HepG2 (cell line): ENCODE measurements around the gene EZH1. TPM values are rescaled to one million over a fixed set of nuclear protein-coding genes. Genes with fewer than 3 reads are reported as not detected.

Experiments
- CENPX ChIP-seq: sonication (generic); formaldehyde crosslinking; IDR thresholded peaks from 2 replicates; pipeline ENCODE4 v1.9.0; 2021; ENCODE audit warnings: mild to moderate bottlenecking, missing genetic modification reagents, moderate library complexity
- DMAP1 ChIP-seq: IDR thresholded peaks from 2 replicates; pipeline ENCODE4 v1.6.1; 2016
- FOXK1 ChIP-seq: sonication (generic); formaldehyde crosslinking; IDR thresholded peaks from 2 replicates; pipeline ENCODE4 v1.4.0; 2020; ENCODE audit warnings: low read depth, missing genetic modification reagents, borderline replicate concordance
- KMT2B ChIP-seq: IDR thresholded peaks from 2 replicates; pipeline ENCODE4 v1.6.1; 2016; ENCODE audit warnings: missing genetic modification reagents, missing compliant biosample characterization
- LRRFIP1 ChIP-seq: sonication (generic); formaldehyde crosslinking; conservative IDR thresholded peaks from 2 replicates; pipeline ENCODE4 v1.4.0; 2020; ENCODE audit warnings: missing genetic modification reagents
- MXD4 ChIP-seq: IDR thresholded peaks from 2 replicates; pipeline ENCODE4 v1.6.1; 2016; ENCODE audit warnings: mild to moderate bottlenecking, missing biosample characterization, missing genetic modification reagents
- PREB ChIP-seq: sonication (generic); formaldehyde crosslinking; IDR thresholded peaks from 2 replicates; pipeline ENCODE4 v1.4.0; 2020; ENCODE audit warnings: missing genetic modification reagents
- RNF2 ChIP-seq: fragments of 450-650 bp; conservative IDR thresholded peaks from 2 replicates; pipeline ENCODE4 v1.6.1; 2016; ENCODE audit warnings: low read depth
- SMC3 ChIP-seq: IDR thresholded peaks from 2 replicates; pipeline ENCODE4 v1.6.1; 2011; ENCODE audit warnings: low read length, improper control_type of control experiment
- ZNF136 ChIP-seq: sonication (generic); formaldehyde crosslinking; IDR thresholded peaks from 2 replicates; pipeline ENCODE4 v1.8.1; 2022; ENCODE audit warnings: low read depth, mild to moderate bottlenecking, moderate library complexity, missing genetic modification reagents
- ZNF160 ChIP-seq: sonication (generic); formaldehyde crosslinking; IDR thresholded peaks from 2 replicates; pipeline ENCODE4 v1.8.0; 2022; ENCODE audit warnings: mild to moderate bottlenecking, inconsistent platforms, missing genetic modification reagents
- ZNF253 ChIP-seq: sonication (generic); formaldehyde crosslinking; IDR thresholded peaks from 2 replicates; pipeline ENCODE4 v1.8.0; 2022; ENCODE audit warnings: mild to moderate bottlenecking, missing genetic modification reagents, borderline replicate concordance
- ZNF33B ChIP-seq: sonication (generic); formaldehyde crosslinking; IDR thresholded peaks from 2 replicates; pipeline ENCODE4 v1.5.1; 2020; ENCODE audit warnings: mild to moderate bottlenecking, missing genetic modification reagents
- ZNF383 ChIP-seq: sonication (generic); formaldehyde crosslinking; IDR thresholded peaks from 2 replicates; pipeline ENCODE4 v1.4.0; 2020; ENCODE audit warnings: missing genetic modification reagents, mild to moderate bottlenecking, borderline replicate concordance
- ZNF577 ChIP-seq: sonication (generic); formaldehyde crosslinking; IDR thresholded peaks from 2 replicates; pipeline ENCODE4 v1.4.0; 2020; ENCODE audit warnings: mild to moderate bottlenecking, low read depth, missing genetic modification reagents, borderline replicate concordance
- ZNF619 ChIP-seq: sonication (generic); formaldehyde crosslinking; IDR thresholded peaks from 2 replicates; pipeline ENCODE4 v1.4.0; 2020; ENCODE audit warnings: mild to moderate bottlenecking, missing genetic modification reagents
- ZNF775 ChIP-seq: sonication (generic); formaldehyde crosslinking; IDR thresholded peaks from 2 replicates; pipeline ENCODE4 v1.4.0; 2020; ENCODE audit warnings: missing genetic modification reagents, mild to moderate bottlenecking, moderate library complexity, borderline replicate concordance
- ZNF891 ChIP-seq: sonication (generic); formaldehyde crosslinking; IDR thresholded peaks from 2 replicates; pipeline ENCODE4 v1.5.0; 2020; ENCODE audit warnings: mild to moderate bottlenecking, missing genetic modification reagents
- ZSCAN21 ChIP-seq: sonication (generic); formaldehyde crosslinking; IDR thresholded peaks from 2 replicates; pipeline ENCODE4 v1.8.0; 2022; ENCODE audit warnings: mild to moderate bottlenecking, missing genetic modification reagents, moderate library complexity, borderline replicate concordance
- ZSCAN25 ChIP-seq: sonication (generic); formaldehyde crosslinking; IDR thresholded peaks from 2 replicates; pipeline ENCODE4 v1.8.0; 2022; ENCODE audit warnings: mild to moderate bottlenecking, missing genetic modification reagents
- ZZZ3 ChIP-seq: sonication (generic); formaldehyde crosslinking; IDR thresholded peaks from 2 replicates; pipeline ENCODE4 v1.4.0; 2020; ENCODE audit warnings: missing genetic modification reagents, mild to moderate bottlenecking, borderline replicate concordance
- polyA plus RNA-seq, 8 experiments: library from polyadenylated mRNA; depleted of rRNA in 3 of 8; stranded (reverse) in 7 of 8; unstranded in 1 of 8; fragments of >200 nt; fragmentation: Illumina TruSeq in 4 of 8; extraction: Trizol in 4 of 8; gene quantifications; 2 replicates each; pipeline versions ENCODE4 v1.2.1 to v1.2.3, GENCODE V29; 2011 to 2016; ENCODE audit warnings: low read depth in 4 of 8, missing spikeins in 1 of 8, mixed read lengths in 1 of 8; ENCODE audit not compliant: insufficient read depth in 1 of 8
- total RNA-seq, 5 experiments: library from RNA; depleted of rRNA; stranded (reverse); fragments of >200 nt; fragmentation: Illumina TruSeq; extraction: Trizol; gene quantifications; 2 replicates each; pipeline ENCODE4 v1.2.3, GENCODE V29; 2016; ENCODE audit warnings: low read depth in 1 of 5
- TF ChIP-seq, protein P1 (sequence below): sonication (generic); formaldehyde crosslinking; IDR thresholded peaks from 2 replicates; pipeline ENCODE4 v1.5.1; 2020; ENCODE audit warnings: mild to moderate bottlenecking, missing genetic modification reagents, moderate library complexity
- TF ChIP-seq, protein P2 (sequence below): sonication (generic); formaldehyde crosslinking; IDR thresholded peaks from 2 replicates; pipeline ENCODE4 v1.5.1; 2020; ENCODE audit warnings: mild to moderate bottlenecking, moderate library complexity, missing genetic modification reagents

Gene EZH1
- total and polyA plus RNA-seq, 2 of the 13 experiments (the other 11 are each of a cell fraction or from before 2014, with no cell fraction given), result 11.6 to 24.0 TPM

DNA sequence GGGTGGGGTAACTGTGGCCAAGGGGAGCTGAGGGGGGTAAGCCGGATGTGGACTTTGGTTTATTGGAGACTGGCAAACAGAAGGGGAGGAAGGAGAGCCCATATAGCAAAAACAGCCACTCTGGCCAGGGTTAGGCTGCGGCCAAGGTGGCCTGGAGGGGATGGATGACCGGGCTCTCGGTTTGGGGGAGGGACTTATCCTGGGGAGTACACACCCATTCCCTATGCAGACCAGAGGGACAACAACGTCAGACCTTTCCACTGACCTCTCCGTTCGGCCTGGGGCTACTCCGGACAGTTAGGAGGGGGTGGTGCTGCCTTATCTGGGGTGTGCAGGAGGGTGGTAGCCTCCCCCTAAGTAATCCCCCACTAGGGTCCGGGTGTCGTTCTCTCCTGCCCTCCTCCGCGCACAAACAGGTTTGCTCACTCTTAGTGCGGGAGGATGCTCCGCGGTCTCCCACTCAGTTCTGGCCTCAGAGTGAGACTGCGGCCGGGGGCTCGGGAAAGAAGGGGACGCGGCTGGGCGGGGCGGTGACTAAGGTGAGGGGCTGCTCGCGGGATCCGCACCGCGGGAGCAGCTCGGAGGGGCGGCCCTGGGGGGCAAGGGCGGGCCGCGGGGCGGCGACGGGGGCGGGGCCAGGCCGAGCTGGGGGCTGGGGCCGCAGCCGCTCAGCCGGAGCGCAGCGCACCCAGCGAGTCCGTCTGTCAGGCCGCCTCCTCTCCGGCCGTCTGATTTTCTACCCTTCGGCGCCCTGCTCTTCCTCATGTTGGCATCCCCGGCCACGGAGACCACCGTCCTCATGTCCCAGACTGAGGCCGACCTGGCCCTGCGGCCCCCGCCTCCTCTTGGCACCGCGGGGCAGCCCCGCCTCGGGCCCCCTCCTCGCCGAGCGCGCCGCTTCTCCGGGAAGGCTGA lies 35.4 kb upstream of the EZH1 start, which contains the start of gene WNK4 (continued):
- TF ChIP-seq LRRFIP1 (CRISPR knock-in tag) (no peak), MXD4 (CRISPR knock-in tag) (peak; percentile 20; the same call in 1 of the 2 replicates), ZZZ3 (CRISPR knock-in tag) (0 out of 2 replicates have a peak, but pooled peaks have one; percentile 63), ZNF891 (CRISPR knock-in tag) (peak; percentile 30), ZNF619 (CRISPR knock-in tag) (peak; percentile 33; the same call in 1 of the 2 replicates), CENPX (no peak), ZNF160 (CRISPR knock-in tag) (no peak), ZNF775 (peak; percentile 51; the same call in 1 of the 2 replicates), SMC3 (peak; percentile 14; the same call in 1 of the 2 replicates), DMAP1 (CRISPR knock-in tag) (peak; percentile 50; the same call in 1 of the 2 replicates), ZNF383 (CRISPR knock-in tag) (0 out of 2 replicates have a peak, but pooled peaks have one; percentile 5), ZSCAN25 (CRISPR knock-in tag) (peak; percentile 50; the same call in 1 of the 2 replicates), ZSCAN21 (CRISPR knock-in tag) (peak; percentile 62; the same call in 1 of the 2 replicates), FOXK1 (CRISPR knock-in tag) (peak; percentile 77), PREB (CRISPR knock-in tag) (no peak), ZNF136 (CRISPR knock-in tag) (no peak; the same call in 1 of the 2 replicates), KMT2B (CRISPR knock-in tag) (peak; percentile 17; the same call in 1 of the 2 replicates), ZNF577 (CRISPR knock-in tag) (no peak), RNF2 (peak; percentile 13; the same call in 1 of the 2 replicates), ZNF33B (CRISPR knock-in tag) (no peak), ZNF253 (CRISPR knock-in tag) (no peak)
- TF ChIP-seq, protein P1, sequence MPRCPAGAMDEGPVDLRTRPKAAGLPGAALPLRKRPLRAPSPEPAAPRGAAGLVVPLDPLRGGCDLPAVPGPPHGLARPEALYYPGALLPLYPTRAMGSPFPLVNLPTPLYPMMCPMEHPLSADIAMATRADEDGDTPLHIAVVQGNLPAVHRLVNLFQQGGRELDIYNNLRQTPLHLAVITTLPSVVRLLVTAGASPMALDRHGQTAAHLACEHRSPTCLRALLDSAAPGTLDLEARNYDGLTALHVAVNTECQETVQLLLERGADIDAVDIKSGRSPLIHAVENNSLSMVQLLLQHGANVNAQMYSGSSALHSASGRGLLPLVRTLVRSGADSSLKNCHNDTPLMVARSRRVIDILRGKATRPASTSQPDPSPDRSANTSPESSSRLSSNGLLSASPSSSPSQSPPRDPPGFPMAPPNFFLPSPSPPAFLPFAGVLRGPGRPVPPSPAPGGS (CRISPR knock-in tag), result peak; percentile 55
- TF ChIP-seq, protein P2, sequence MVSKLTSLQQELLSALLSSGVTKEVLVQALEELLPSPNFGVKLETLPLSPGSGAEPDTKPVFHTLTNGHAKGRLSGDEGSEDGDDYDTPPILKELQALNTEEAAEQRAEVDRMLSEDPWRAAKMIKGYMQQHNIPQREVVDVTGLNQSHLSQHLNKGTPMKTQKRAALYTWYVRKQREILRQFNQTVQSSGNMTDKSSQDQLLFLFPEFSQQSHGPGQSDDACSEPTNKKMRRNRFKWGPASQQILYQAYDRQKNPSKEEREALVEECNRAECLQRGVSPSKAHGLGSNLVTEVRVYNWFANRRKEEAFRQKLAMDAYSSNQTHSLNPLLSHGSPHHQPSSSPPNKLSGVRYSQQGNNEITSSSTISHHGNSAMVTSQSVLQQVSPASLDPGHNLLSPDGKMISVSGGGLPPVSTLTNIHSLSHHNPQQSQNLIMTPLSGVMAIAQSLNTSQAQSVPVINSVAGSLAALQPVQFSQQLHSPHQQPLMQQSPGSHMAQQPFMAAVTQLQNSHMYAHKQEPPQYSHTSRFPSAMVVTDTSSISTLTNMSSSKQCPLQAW (CRISPR knock-in tag), result peak; percentile 86
